Parathyroid adenoma (tissue), 2 donors: ENCODE measurements around the gene ZNF653.

Experiments
- H2AFZ ChIP-seq: fragments of 300-600 bp; sonication (generic); one replicate; pipeline ENCODE4 v1.7.0; 2017; ENCODE audit warnings: antibody characterized with exemption, mild to moderate bottlenecking
- H3K27ac ChIP-seq: fragments of 300-600 bp; sonication (generic); one replicate; pipeline ENCODE4 v1.7.0; 2017
- H3K27me3 ChIP-seq: fragments of 300-600 bp; sonication (generic); one replicate; pipeline ENCODE4 v1.7.0; 2017; ENCODE audit warnings: low read length; ENCODE audit not compliant: control insufficient read depth, insufficient read depth
- H3K36me3 ChIP-seq: fragments of 300-600 bp; sonication (generic); one replicate; pipeline ENCODE4 v1.7.0; 2017; ENCODE audit warnings: low read length; ENCODE audit not compliant: control insufficient read depth, insufficient read depth
- H3K4me1 ChIP-seq: fragments of 300-600 bp; sonication (generic); one replicate; pipeline ENCODE4 v1.7.0; 2017; ENCODE audit warnings: control low read depth
- H3K4me2 ChIP-seq: fragments of 300-600 bp; sonication (generic); one replicate; pipeline ENCODE4 v1.7.0; 2017; ENCODE audit warnings: low read length
- H3K4me3 ChIP-seq: fragments of 300-600 bp; sonication (generic); one replicate; pipeline ENCODE4 v1.7.0; 2017; ENCODE audit warnings: low read depth, low read length
- H3K79me2 ChIP-seq: fragments of 300-600 bp; sonication (generic); one replicate; pipeline ENCODE4 v1.7.0; 2017; ENCODE audit warnings: control low read depth
- H3K9ac ChIP-seq: fragments of 300-600 bp; sonication (generic); one replicate; pipeline ENCODE4 v1.7.0; 2017; ENCODE audit warnings: mild to moderate bottlenecking
- H3K9me3 ChIP-seq: fragments of 300-600 bp; sonication (generic); one replicate; pipeline ENCODE4 v1.7.0; 2017; ENCODE audit warnings: low read length; ENCODE audit not compliant: control insufficient read depth
- CTCF ChIP-seq: fragments of 300-600 bp; sonication (generic); IDR thresholded peaks from one replicate; pipeline ENCODE4 v1.7.0; 2017; ENCODE audit warnings: antibody characterized with exemption, mild to moderate bottlenecking
- donor health status: primary hyperparathyroidism.

The ZNF653 gene

GRCh38 chr19:11453468-11454341 lies 51.9 kb downstream of the ZNF653 start:
- no peak overlapping the region for H3K4me2 ChIP-seq
- no peak overlapping the region for H3K27ac ChIP-seq
- no peak overlapping the region for H3K9ac ChIP-seq
- H3K36me3 ChIP-seq = no peaks in the 10 kb centered on the region
- H3K4me1 ChIP-seq = no peaks in the 10 kb centered on the region
- no peak overlapping the region for H3K4me3 ChIP-seq
- no peaks in the 10 kb centered on the region for H3K79me2 ChIP-seq
- H3K27me3 ChIP-seq = no peaks in the 10 kb centered on the region
- TF ChIP-seq CTCF = no peak
- no peak overlapping the region for H2AFZ ChIP-seq
- no peaks in the 10 kb centered on the region for H3K9me3 ChIP-seq

- no peak overlapping the region for H3K27ac ChIP-seq
- no peak overlapping the region for H3K9ac ChIP-seq
- no peaks in the 10 kb centered on the region for H3K4me1 ChIP-seq
- H3K9me3 ChIP-seq = no peaks in the 10 kb centered on the region
- no peaks in the 10 kb centered on the region for H3K36me3 ChIP-seq
- no peak overlapping the region for H3K4me3 ChIP-seq
- H3K4me2 ChIP-seq = no peak overlapping the region
- H3K27me3 ChIP-seq = no peaks in the 10 kb centered on the region
- no peaks in the 10 kb centered on the region for H3K79me2 ChIP-seq
- no peak for TF ChIP-seq CTCF
- H2AFZ ChIP-seq = no peak overlapping the region
These were observed 52.9 kb downstream of the ZNF653 start for GRCh38 chr19:11452620-11453310.

GRCh38 chr19:11451871-11452619 lies 53.6 kb downstream of the ZNF653 start:
- H3K36me3 ChIP-seq = no peaks in the 10 kb centered on the region

GRCh38 chr19:11451327-11451870 lies 54.2 kb downstream of the ZNF653 start:
- Histone ChIP-seq H3K27me3 (no peaks in the 10 kb centered on the region), H3K9me3 (no peaks in the 10 kb centered on the region), H3K79me2 (no peaks in the 10 kb centered on the region), H2AFZ (no peak overlapping the region), H3K4me3 (no peak overlapping the region), H3K9ac (no peak overlapping the region), H3K4me2 (no peak overlapping the region), H3K36me3 (no peaks in the 10 kb centered on the region), H3K4me1 (no peaks in the 10 kb centered on the region), H3K27ac (no peak overlapping the region)
- no peak for TF ChIP-seq CTCF

More at GRCh38 chr19:11451871-11452619, 53.6 kb downstream of the ZNF653 start:
- no peak overlapping the region for H3K27ac ChIP-seq
- no peaks in the 10 kb centered on the region for H3K79me2 ChIP-seq
- no peak overlapping the region for H3K9ac ChIP-seq
- no peak for TF ChIP-seq CTCF
- H3K4me2 ChIP-seq = no peak overlapping the region
- no peaks in the 10 kb centered on the region for H3K4me1 ChIP-seq
- no peaks in the 10 kb centered on the region for H3K27me3 ChIP-seq
- no peak overlapping the region for H3K4me3 ChIP-seq
- no peak overlapping the region for H2AFZ ChIP-seq
- H3K9me3 ChIP-seq = no peaks in the 10 kb centered on the region
